GM21576 (cell line): ENCODE results near the gene DRD5.
"Not testable (repeated sequence)": the region's sequence is repeated elsewhere in the genome, so short reads cannot be mapped to it uniquely, and the experiment has no call there.

Experiments used
- ATAC-seq: cut with Tn5 transposase; IDR thresholded peaks from one replicate; pipeline ENCODE4 v1.9.1; 2021; ENCODE audit warnings: mild to moderate bottlenecking, moderate library complexity; ENCODE audit not compliant: unreplicated experiment

The DRD5 gene

GRCh38 chr4:9781343-9782135, at the start of gene DRD5:
DRD5 (plus strand) TSS chr4:9781634; CDS start chr4:9782030, 396 bp downstream.
- ATAC-seq, result no peak

GRCh38 chr4:9732256-9732655, 49.2 kb upstream of the DRD5 start:
- not testable (repeated sequence) for ATAC-seq

- no peak for ATAC-seq
Measured at GRCh38 chr4:9735515-9735914, 45.9 kb upstream of the DRD5 start.

GRCh38 chr4:9737280-9737679, 44.2 kb upstream of the DRD5 start:
- ATAC-seq, result not testable (repeated sequence)

- not testable (repeated sequence) for ATAC-seq
Measured at GRCh38 chr4:9743789-9744188, 37.6 kb upstream of the DRD5 start.

- no peak for ATAC-seq
Measured at GRCh38 chr4:9745782-9746181, 35.7 kb upstream of the DRD5 start.

GRCh38 chr4:9758641-9759317, 22.7 kb upstream of the DRD5 start:
- no peak for ATAC-seq

GRCh38 chr4:9762823-9763475, 18.5 kb upstream of the DRD5 start:
- no peak for ATAC-seq

GRCh38 chr4:9764155-9764696, 17.2 kb upstream of the DRD5 start:
- no peak for ATAC-seq

GRCh38 chr4:9765091-9765490, 16.3 kb upstream of the DRD5 start:
- ATAC-seq, result no peak

- ATAC-seq, result no peak
Measured at GRCh38 chr4:9769321-9769720, 12.1 kb upstream of the DRD5 start.

- ATAC-seq, result no peak
Measured at GRCh38 chr4:9771034-9771433, 10.4 kb upstream of the DRD5 start.

- no peak for ATAC-seq
Measured at GRCh38 chr4:9773471-9773870, 8.0 kb upstream of the DRD5 start.

- no peak for ATAC-seq
Measured at GRCh38 chr4:9782136-9782436, 652 bp downstream of the DRD5 start.

GRCh38 chr4:9785891-9786290, 4.5 kb downstream of the DRD5 start:
- ATAC-seq, result not testable (repeated sequence)

- ATAC-seq, result no peak
Measured at GRCh38 chr4:9792381-9792780, 10.9 kb downstream of the DRD5 start.

- not testable (repeated sequence) for ATAC-seq
Measured at GRCh38 chr4:9796641-9797040, 15.2 kb downstream of the DRD5 start.

- ATAC-seq, result no peak
Measured at GRCh38 chr4:9800848-9801247, 19.4 kb downstream of the DRD5 start.

GRCh38 chr4:9804918-9805317, 23.5 kb downstream of the DRD5 start:
- ATAC-seq, result no peak

- ATAC-seq, result no peak
Measured at GRCh38 chr4:9808077-9808476, 26.6 kb downstream of the DRD5 start.

GRCh38 chr4:9811806-9812205, 30.4 kb downstream of the DRD5 start:
- no peak for ATAC-seq
